Frontal cortex (tissue), 1 donor: ENCODE measurements around the gene S100PBP. TPM values are rescaled to one million over a fixed set of nuclear protein-coding genes. Genes with fewer than 3 reads are reported as not detected.

Source experiments
- total RNA-seq: library from RNA; depleted of rRNA; stranded (reverse); fragments of >200 nt; gene quantifications from one replicate; pipeline ENCODE4 v1.2.3, GENCODE V29; 2014

S100PBP gene
- total RNA-seq, 1 donor from 2014 or later: 42.4 TPM

Other genes with a start within 250 kb of the S100PBP start
- gene ZBTB8OS, start 167.1 kb upstream of the S100PBP start, total RNA-seq: 22.4 TPM
- 191 TPM for gene RBBP4, start 166.4 kb upstream of the S100PBP start, total RNA-seq
- gene SYNC, start 114.9 kb upstream of the S100PBP start, total RNA-seq: 3.7 TPM
- gene YARS1, start 295 bp upstream of the S100PBP start, total RNA-seq: 42.4 TPM
- 15.5 TPM for gene FNDC5, start 53.3 kb downstream of the S100PBP start, total RNA-seq
- gene HPCA, start 68.8 kb downstream of the S100PBP start, total RNA-seq: 21.6 TPM
- 2.0 TPM for gene TMEM54, start 83.7 kb downstream of the S100PBP start, total RNA-seq
- gene RNF19B, start 147.2 kb downstream of the S100PBP start, total RNA-seq: 37.1 TPM
- 23.2 TPM for gene AK2, start 219.2 kb downstream of the S100PBP start, total RNA-seq